NCI-H446 treated with DMSO at 0.1 percent for 48 hours (cell line): ENCODE data around the gene FBN1.

Experiments used
- DNase-seq: peaks from one replicate; lab custom pipeline; 2025; lab: John Stamatoyannopoulos, UW

Gene FBN1

GRCh38 chr15:48514103-48514816 lies 131.2 kb downstream of the FBN1 start:
- DNase-seq: no peak

DNA sequence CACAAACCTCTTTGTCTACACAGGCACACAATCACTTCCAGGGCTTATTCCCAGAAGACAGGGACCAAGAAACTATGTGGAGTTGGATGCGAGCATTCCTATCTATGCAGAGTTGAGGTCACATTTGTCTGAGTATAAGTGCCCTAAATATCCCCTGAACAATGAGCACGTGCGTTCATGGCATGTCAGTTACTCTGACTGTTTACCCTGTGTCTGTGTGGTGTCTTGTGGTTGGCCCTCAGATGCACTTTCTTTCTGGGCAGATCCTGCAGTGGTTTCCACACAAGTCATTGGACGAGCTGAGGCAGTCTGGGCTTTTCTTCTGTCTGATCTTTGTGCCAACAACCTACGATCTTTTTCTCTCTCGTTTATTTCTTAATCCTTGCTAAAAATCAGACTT lies 134.5 kb downstream of the FBN1 start:
- DNase-seq: no peak

DNA sequence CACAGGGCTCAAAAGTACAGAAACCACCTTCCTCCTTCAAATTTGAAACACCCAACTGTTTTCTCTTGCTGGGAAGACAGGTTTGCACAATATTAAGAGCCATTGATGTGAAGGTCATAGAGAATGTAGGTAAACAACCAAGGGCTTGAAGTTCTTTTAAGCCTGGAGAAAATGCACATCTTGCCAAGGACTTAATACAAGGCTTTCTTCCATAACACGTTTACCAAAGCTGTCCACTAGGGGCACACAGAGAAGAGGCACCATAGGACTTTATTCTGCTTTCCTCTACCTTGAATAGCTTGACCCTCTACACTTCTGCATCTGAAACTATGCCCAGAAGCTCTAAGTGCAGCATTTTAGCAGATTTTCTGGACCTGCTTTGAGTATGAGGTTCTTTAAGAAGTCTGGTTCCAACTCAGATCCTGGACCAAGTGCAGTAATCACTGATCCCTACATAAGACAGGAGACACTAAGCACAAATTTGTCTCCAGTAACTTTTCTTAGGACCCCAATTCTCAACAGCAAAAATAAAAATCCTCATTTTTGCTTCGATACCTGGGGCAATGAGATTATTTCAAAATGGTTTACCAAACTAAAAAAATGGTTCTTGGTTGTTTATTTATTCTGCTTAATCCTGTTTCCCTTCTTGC lies 138.0 kb downstream of the FBN1 start:
- DNase-seq: no peak

- DNase-seq: no peak
Measured at GRCh38 chr15:48505067-48505466, 140.4 kb downstream of the FBN1 start.

DNA sequence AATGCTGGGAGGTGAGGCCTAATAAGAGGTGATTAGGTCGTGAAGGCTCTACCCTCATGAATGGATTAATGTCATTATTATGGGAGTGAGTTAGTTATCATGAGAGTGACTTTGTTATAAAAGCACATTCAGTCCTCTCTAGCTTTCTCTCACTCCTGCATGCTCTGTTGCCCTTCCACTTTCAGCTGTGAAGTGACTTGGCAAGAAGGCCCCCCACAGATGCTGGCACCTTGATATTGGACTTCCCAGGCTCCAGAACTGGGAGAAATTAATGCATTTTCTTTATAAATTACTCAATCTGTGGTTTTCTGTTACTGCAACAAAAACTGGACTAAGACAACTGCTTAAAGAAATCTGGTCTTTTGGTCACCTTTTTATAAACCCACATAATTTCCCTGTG lies 144.3 kb downstream of the FBN1 start:
- no peak for DNase-seq

- DNase-seq: no peak
Measured at GRCh38 chr15:48500595-48500994, 144.9 kb downstream of the FBN1 start.

DNA sequence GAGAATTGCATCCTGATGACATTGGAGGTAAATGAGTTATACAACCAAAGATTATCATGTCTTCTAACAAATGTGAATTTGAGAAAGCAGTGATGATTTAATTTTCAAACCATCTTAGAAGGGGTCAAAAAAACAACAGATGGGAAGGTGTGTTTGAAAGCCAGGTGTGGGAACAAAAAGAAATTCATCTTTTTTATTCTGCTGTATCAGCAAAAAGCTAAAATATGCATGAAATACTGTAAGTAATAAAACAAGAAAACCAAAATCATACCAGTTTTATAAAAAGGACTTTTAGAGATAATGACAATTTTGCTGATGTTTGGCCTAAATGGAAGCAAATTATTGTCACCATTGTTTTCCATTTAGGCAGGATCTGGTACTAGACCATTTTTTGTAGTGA lies 145.5 kb downstream of the FBN1 start:
- DNase-seq: no peak

- DNase-seq: no peak
Measured at GRCh38 chr15:48498828-48499227, 146.7 kb downstream of the FBN1 start.

GRCh38 chr15:48494631-48495030 lies 150.9 kb downstream of the FBN1 start:
- no peak for DNase-seq

DNA sequence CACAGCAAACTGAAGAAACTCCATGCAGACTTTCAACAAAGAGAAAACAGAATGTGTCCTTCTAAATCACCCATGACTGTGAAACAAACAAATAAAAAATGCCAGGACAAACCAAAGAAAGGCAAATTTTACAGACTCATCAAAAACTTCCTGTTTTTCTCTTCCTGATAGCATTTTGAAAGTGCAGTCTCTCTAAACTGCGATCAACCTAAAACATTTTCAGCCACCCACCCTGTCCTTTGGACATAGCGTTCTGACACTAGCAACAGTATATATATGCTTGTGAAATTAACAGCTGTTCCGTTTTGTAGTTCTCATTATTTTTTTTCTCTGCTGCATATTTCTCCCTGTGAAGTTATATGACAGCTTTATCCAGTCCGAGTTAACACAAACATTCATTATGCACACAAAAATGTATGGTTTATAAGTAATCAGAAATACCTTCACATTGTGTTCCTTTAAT lies 151.7 kb downstream of the FBN1 start:
- DNase-seq: no peak

GRCh38 chr15:48493084-48493762 lies 152.3 kb downstream of the FBN1 start:
- DNase-seq: no peak

DNA sequence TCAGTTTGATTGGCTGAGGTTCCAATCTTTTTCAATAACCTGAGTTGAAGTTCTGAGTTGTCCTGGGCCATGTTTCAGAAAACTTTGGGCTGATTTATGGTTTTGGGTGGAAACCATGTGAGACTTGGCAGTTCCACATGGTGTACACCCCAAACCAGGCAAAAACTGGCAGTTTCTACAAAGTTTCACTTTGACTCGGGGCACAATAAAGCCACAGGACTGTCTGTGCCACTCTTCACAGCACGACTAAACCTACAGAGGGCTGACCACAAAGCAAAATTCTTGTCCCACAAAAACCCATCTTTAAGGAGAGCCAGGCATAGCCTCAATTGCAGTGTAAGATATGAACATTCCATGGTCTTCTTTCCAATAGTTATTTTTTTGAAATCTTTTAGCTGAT lies 159.3 kb downstream of the FBN1 start:
- DNase-seq: no peak

DNA sequence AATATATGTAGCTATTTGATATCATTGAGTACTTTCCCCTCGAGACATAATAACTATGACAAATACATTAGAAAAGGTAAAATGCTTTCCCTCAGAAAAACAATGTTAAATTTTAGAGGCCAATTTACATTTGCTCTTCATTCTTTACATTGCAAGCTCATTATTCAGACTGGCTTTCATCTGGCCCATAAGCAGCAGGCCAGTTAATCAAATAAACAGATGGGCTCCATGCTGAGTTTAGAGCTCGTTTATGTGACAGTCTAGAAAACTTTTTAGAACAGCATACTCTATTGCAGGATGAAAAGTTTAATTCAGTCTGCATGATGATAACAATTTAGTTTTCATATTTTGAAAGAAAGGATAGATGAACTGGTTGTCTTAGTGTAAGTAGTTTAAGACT lies 163.7 kb downstream of the FBN1 start:
- DNase-seq: peak; percentile 10

- DNase-seq: no peak
Measured at GRCh38 chr15:48479751-48480150, 165.8 kb downstream of the FBN1 start.

GRCh38 chr15:48478581-48478980 lies 166.9 kb downstream of the FBN1 start:
- DNase-seq: no peak

- DNase-seq: no peak
Measured at GRCh38 chr15:48477795-48478360, 167.6 kb downstream of the FBN1 start.

DNA sequence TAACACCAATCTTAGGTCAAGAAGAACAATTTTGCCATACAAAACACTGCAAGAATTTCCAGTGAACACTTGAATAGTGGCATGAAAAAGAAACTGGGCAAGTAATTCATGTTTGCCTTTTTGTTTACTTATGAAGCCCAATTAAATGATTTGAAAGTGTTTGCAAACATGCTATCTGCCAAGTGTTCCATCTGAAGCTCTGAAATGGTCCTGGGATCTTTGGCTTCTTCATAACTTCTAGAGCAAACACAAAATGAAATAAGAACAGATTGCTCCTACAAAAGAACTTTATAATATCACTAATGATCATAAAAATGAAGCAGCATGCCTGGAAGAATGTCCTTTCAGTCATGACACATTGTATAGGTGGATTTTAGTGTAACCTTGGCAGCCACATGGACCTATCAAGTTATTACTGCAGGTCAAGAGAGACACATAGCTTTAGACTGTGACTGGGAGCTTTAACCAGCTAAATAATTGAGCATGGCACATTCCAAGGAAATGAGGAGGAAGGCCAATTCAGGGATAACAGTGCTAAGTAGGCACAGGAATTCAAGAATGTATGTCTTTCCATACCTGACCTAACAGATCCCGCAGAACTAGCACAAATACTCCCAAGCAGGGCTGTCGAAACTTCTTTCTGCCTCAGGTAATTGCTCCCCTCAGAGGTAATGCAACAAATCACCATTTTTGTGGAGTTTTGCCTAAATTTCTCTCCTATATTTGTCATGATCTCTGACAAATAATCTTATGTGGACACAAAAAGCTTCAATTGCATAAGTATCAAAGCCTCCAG lies 169.7 kb downstream of the FBN1 start:
- no peak for DNase-seq

DNA sequence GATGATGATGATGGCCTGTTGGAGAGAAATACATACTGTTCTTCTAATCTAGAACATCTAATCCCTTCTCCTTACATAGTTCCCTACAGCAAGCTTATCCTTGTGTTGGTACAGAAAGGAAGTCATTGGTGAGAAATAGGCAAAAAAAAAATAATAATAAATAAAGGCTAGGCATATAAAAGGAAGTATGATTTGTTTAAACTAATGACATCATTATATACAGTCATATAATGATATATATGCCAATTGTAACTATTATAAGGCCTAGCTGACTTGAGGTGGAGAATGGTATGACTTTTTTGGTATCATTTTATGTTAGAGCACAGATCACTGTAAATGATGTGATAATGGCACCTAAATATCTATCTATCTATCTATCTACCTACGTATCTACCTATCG lies 171.8 kb downstream of the FBN1 start:
- no peak for DNase-seq

- no peak for DNase-seq
Measured at GRCh38 chr15:48472756-48473155, 172.8 kb downstream of the FBN1 start.

GRCh38 chr15:48471073-48471472 lies 174.4 kb downstream of the FBN1 start:
- DNase-seq: no peak

- DNase-seq: no peak
Measured at GRCh38 chr15:48470096-48470495, 175.4 kb downstream of the FBN1 start.

DNA sequence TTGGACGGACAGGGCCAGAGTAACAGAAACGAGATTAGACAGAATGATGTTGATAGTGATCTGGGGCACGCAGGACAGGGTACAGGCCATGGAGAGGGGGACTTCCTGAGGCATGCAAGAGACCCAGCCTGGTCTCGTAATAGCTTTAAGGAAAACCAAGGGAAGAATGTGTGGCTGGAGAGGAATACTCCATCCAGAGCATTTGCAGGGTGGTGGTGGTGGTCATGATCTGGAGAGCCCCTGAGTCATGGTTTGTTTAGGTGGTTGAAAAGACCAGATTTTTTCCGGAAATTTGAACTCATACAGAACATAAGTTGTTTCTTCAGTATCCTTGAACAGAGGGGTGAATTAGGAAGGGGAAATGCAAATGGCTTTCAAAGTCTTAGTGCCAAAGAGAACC lies 175.8 kb downstream of the FBN1 start:
- DNase-seq: no peak
